ENCODE measurements around the gene PTPDC1.

The PTPDC1 gene, protein sequence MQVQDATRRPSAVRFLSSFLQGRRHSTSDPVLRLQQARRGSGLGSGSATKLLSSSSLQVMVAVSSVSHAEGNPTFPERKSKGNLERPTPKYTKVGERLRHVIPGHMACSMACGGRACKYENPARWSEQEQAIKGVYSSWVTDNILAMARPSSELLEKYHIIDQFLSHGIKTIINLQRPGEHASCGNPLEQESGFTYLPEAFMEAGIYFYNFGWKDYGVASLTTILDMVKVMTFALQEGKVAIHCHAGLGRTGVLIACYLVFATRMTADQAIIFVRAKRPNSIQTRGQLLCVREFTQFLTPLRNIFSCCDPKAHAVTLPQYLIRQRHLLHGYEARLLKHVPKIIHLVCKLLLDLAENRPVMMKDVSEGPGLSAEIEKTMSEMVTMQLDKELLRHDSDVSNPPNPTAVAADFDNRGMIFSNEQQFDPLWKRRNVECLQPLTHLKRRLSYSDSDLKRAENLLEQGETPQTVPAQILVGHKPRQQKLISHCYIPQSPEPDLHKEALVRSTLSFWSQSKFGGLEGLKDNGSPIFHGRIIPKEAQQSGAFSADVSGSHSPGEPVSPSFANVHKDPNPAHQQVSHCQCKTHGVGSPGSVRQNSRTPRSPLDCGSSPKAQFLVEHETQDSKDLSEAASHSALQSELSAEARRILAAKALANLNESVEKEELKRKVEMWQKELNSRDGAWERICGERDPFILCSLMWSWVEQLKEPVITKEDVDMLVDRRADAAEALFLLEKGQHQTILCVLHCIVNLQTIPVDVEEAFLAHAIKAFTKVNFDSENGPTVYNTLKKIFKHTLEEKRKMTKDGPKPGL

DNA sequence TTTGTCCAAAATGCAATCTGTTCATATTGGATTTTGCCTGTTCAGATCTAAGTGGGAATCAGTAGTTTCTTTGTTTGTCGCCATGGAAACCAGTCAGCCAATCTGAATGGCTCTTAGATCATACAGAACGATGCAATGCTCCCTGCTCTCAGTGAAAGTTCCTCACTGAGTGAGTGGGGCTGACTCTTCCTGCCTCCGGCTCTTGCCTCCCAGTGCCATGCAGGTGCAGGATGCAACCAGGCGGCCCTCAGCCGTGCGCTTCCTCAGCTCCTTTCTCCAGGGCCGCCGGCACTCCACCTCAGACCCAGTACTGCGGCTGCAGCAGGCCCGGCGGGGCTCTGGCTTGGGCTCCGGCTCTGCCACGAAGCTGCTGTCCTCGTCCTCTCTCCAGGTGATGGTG, at the start of gene PTPDC1:
TSS of gene PTPDC1 (plus strand) at position 151 of the 400 bp plus-strand sequence. CDS start at position 218, 67 bp downstream.
- peaks cover 4 to 5% of the 10 kb centered on the region in 2 donors for H3K4me1 Mint-ChIP-seq
- no peak within 1 kb of the TSS for H3K27ac Mint-ChIP-seq
- H3K36me3 Mint-ChIP-seq = peaks cover 8 to 19% of the 10 kb centered on the region in 2 donors
- DNase-seq = no peak
- no peaks in the 10 kb centered on the region for H3K9me3 Mint-ChIP-seq
- H3K4me3 Mint-ChIP-seq = no peak within 1 kb of the TSS
- ATAC-seq (replicated peaks) = no peak
- no peaks in the 10 kb centered on the region for H3K27me3 Mint-ChIP-seq

DNA sequence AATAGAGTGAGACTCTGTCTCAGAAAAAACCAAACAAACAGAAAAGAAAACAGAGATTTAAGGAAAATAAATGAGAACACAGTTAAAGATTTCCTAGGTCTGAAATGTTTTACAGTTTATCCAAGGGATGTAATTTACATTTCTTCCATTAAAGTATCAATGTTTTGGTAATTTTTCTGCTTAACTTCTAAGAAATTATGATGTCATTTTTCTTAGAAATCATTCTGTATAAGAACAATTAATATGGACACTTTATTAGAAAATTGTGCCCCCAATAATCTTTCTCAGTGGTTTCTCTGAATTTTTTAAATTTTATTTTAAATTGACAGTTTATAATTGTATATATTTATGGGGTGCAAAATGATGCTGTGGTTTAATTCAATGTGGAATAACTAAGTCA, 49.8 kb upstream of the PTPDC1 start:
- no peak for ATAC-seq (replicated peaks)
- Mint-ChIP-seq H3K4me3 (no peak overlapping the region), H3K27ac (no peak overlapping the region)

DNA sequence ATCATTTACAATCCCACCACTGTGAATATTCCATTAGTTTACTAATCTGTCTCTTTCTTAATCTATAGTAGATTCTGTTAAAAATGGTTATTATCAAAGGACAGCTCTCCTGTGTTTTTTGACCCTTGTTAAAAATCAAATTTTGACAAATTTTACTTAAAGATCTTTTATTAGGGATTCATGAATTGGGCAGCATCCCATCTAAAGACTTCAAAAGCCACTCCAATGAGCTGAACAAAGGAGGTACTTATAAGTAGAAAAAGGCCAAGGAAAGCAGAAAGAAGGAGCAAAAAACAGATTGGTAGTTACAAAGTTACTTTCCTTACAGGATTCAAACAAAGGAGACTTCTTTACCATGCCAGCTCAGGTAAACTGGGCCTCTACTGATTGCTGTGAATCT, 44.5 kb upstream of the PTPDC1 start:
- H3K27ac Mint-ChIP-seq = no peak overlapping the region

More for the DNA sequence above, 49.8 kb upstream of the PTPDC1 start:
- Mint-ChIP-seq H3K36me3 (no peaks in the 10 kb centered on the region), H3K4me1 (peaks cover 6 to 8% of the 10 kb centered on the region in 2 donors), H3K9me3 (no peaks in the 10 kb centered on the region), H3K27me3 (no peaks in the 10 kb centered on the region)
- no peak for DNase-seq

DNA sequence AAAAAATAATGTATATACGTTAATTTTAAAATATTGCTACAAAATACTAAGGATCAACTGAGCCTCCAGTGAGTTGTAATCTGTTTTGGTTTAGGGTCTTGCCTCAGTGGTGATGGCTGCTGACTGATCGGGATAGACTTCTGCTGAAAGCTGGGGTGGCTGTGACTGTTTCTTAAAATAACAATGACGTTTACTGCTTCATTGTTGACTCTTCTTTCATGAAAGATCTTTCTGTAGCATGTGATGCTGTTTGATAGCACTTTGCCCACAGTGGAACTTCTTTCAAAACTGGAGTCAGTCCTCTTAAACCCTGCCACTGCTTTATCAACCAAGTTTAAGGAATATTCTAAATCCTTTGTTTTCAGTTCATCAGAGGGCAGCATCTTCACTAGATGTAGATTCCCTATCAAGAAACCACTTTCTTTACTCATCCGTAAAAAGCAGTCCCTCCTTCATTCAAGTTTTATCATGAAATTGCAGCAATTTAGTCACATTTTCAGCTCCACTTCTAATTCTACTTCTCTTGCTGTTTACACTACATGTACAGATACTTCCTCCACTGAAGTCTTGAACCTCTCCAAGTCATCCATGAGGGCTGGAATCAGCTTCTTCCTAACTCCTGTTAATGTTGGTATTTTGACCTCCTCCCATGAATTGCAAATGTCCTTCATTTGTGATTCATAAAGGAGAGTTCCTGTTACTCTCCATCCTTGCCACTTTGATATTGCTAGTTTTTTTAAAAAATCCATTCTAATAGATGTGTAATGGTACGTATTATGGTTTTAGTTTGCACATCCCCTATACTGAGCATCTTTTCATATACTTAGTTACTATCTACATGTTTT, 41.5 kb upstream of the PTPDC1 start:
- Mint-ChIP-seq H3K9me3 (peaks cover 0 to 3% of the 10 kb centered on the region in 2 donors), H3K27me3 (no peaks in the 10 kb centered on the region), H3K27ac (no peak overlapping the region), H3K4me1 (peaks cover 0 to 2% of the 10 kb centered on the region in 2 donors), H3K4me3 (no peak overlapping the region), H3K36me3 (peaks cover 8 to 13% of the 10 kb centered on the region in 2 donors)
- DNase-seq (no peak), ATAC-seq (replicated peaks) (no peak)

More for the DNA sequence above, 44.5 kb upstream of the PTPDC1 start:
- H3K27me3 Mint-ChIP-seq = no peaks in the 10 kb centered on the region
- H3K9me3 Mint-ChIP-seq = no peaks in the 10 kb centered on the region
- H3K36me3 Mint-ChIP-seq = peaks cover 4 to 9% of the 10 kb centered on the region in 2 donors
- DNase-seq = no peak
- ATAC-seq (replicated peaks) = no peak
- no peak overlapping the region for H3K4me3 Mint-ChIP-seq
- H3K4me1 Mint-ChIP-seq = peaks cover 0 to 3% of the 10 kb centered on the region in 2 donors

DNA sequence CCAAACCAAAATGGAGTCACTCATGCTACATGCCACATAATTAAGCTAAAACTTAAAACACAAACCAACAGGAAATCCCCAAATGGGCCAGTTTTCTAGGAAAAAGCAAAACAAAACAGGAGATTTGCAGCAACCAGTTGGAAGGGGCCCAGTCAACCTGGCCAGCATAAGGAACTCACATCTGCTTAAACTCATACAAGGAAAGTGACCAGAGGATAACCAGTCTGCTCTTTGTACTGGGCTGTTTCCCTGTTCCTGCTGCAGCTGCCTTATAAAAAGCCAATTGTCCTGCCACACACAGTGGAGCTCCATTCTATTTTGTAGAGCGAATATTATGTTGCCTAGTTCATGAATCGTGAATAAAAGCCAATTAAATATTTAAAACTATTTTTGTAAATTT, 29.5 kb upstream of the PTPDC1 start:
- no peak for ATAC-seq (replicated peaks)

DNA sequence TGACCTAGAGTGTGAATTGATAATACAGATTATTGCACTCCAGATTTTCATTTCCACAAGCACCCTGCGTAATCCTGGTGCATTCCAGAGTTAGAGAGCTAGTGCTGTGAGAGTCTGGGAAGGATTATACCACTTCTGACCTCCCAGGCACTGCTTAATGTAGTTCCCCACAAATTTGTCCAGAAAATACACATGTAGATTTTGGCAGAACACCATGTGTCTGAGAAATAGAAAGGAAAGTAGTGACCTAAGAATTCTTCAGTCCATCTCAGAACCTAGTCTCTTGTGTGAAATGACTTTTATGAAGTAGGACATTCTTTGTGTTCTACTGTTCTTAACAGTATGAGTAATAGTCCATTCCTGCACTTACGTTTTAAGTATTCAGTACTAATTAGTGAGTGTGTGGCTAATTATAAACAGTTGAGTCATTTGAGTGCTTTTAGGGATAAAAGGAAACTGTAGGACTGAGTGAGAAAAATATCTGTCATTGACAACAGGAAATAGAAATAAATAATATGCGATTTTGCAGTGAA, 27.8 kb upstream of the PTPDC1 start:
- no peaks in the 10 kb centered on the region for H3K4me1 Mint-ChIP-seq
- no peak overlapping the region for H3K4me3 Mint-ChIP-seq
- ATAC-seq (replicated peaks) (peak in 1 of 2 donors; percentile 20), DNase-seq (no peak)
- no peak overlapping the region for H3K27ac Mint-ChIP-seq
- no peaks in the 10 kb centered on the region for H3K27me3 Mint-ChIP-seq
- H3K9me3 Mint-ChIP-seq = peaks cover 1 to 6% of the 10 kb centered on the region in 2 donors
- peaks cover 8 to 19% of the 10 kb centered on the region in 2 donors for H3K36me3 Mint-ChIP-seq

More for the DNA sequence above, 29.5 kb upstream of the PTPDC1 start:
- Mint-ChIP-seq H3K4me3 (no peak overlapping the region), H3K9me3 (peaks cover 2 to 3% of the 10 kb centered on the region in 2 donors), H3K27ac (no peak overlapping the region), H3K36me3 (peaks cover 3 to 25% of the 10 kb centered on the region in 2 donors), H3K27me3 (no peaks in the 10 kb centered on the region), H3K4me1 (no peaks in the 10 kb centered on the region)
- no peak for DNase-seq

DNA sequence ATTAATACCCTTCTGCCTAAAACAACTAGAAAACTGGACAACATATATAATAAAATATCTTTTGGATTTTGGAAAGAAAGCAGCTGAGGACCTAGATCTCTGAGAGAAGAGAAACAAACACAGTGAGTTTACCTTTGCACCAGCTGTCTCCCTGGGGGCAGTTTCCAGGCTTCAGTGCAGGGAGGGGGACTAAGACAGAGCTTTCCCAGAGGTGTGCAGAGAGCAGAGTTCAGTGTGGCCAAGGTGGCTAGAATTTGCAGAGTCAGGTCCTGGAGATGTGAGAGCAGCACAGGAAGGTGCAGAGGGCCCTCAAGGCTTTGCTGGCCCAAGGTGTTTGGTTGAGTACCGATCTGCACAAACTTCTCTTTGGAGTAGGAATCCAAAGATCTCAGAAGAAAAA, 26.3 kb upstream of the PTPDC1 start:
- peaks cover 20 to 28% of the 10 kb centered on the region in 2 donors for H3K36me3 Mint-ChIP-seq

DNA sequence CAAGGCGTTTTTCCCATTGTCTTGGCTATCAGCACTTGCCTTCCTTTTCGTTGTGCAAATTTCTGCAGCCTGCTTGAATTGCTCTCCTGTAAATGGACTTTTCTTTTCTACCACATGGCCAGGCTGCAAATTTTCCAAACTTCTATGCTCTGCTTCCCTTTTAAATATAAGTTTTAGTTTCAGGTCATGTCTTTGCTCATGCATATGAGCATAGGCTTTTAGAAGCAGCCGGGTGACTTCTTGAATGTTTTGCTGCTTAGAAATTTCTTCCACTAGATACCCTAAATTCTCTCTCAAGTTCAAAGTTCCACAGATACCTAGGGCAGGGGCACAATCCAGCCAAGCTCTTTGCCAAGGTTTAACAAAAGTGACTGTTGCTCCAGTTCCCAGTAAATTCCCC, 22.4 kb upstream of the PTPDC1 start:
- no peak for ATAC-seq (replicated peaks)

More for the DNA sequence above, 26.3 kb upstream of the PTPDC1 start:
- Mint-ChIP-seq H3K27ac (no peak overlapping the region), H3K4me1 (no peaks in the 10 kb centered on the region), H3K9me3 (peaks cover 13 to 16% of the 10 kb centered on the region in 2 donors), H3K4me3 (no peak overlapping the region), H3K27me3 (no peaks in the 10 kb centered on the region)
- no peak for ATAC-seq (replicated peaks)
- DNase-seq = no peak

DNA sequence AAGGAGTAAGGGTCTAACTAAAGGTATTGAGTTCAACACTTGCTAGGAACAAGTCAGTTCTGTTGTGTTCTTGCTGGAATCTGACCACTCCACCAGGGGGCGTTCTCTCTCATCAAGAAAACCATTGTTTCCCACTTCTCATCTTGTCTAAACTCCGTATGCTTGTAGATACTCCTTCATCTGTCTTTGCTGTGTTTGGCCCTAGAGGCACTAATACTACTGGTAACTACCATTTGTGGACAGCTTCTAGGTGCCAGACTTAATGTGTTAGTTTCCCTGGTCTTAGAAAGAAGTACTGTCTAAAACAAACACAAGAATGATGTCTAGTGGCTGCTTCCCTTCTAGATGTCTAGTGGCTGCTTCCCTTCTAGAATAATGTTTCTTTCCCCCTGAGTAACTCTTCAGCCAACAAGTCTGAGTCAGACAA, 18.7 kb upstream of the PTPDC1 start:
- peak; percentile 74 to 78 for ATAC-seq (replicated peaks)

More for the DNA sequence above, 22.4 kb upstream of the PTPDC1 start:
- H3K27me3 Mint-ChIP-seq = no peaks in the 10 kb centered on the region
- DNase-seq = no peak
- H3K4me3 Mint-ChIP-seq = no peak overlapping the region
- H3K36me3 Mint-ChIP-seq = peaks cover 21 to 26% of the 10 kb centered on the region in 2 donors
- H3K27ac Mint-ChIP-seq = no peak overlapping the region
- H3K4me1 Mint-ChIP-seq = peaks cover 5 to 10% of the 10 kb centered on the region in 2 donors
- peaks cover 13 to 16% of the 10 kb centered on the region in 2 donors for H3K9me3 Mint-ChIP-seq

DNA sequence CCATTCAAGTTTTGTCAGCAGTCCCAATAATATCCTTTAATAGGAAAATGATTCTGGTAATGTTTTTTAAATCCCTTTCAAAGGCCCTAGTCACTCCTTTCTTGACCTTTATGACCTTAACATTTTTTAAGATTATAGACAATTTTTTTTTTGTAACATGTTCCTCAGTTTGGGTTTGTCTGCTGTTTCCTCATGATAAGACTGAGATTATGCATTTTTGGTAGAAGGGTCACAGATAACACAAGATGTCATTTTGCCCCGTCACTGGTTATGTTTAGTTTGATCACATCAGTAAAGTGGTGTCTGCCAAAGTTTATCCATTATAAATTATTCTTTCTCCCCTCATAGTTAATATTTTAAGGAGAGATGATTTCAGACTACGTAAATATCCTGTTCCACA, 16.0 kb upstream of the PTPDC1 start:
- peaks cover 6 to 10% of the 10 kb centered on the region in 2 donors for H3K4me1 Mint-ChIP-seq
- H3K27me3 Mint-ChIP-seq = no peaks in the 10 kb centered on the region
- no peak for DNase-seq
- no peak for ATAC-seq (replicated peaks)
- no peak overlapping the region for H3K27ac Mint-ChIP-seq
- H3K9me3 Mint-ChIP-seq = peaks cover 0 to 8% of the 10 kb centered on the region in 2 donors
- no peak overlapping the region for H3K4me3 Mint-ChIP-seq
- H3K36me3 Mint-ChIP-seq = peaks cover 18 to 27% of the 10 kb centered on the region in 2 donors

More for the DNA sequence above, 18.7 kb upstream of the PTPDC1 start:
- peak overlapping the region; percentile 68 for H3K27ac Mint-ChIP-seq
- no peaks in the 10 kb centered on the region for H3K27me3 Mint-ChIP-seq
- peak; percentile 41 for DNase-seq
- peaks cover 6 to 10% of the 10 kb centered on the region in 2 donors for H3K4me1 Mint-ChIP-seq
- H3K9me3 Mint-ChIP-seq = peaks cover 12 to 16% of the 10 kb centered on the region in 2 donors
- peak overlapping the region in 1 of 2 donors; percentile 29 for H3K4me3 Mint-ChIP-seq
- peaks cover 16 to 25% of the 10 kb centered on the region in 2 donors for H3K36me3 Mint-ChIP-seq

DNA sequence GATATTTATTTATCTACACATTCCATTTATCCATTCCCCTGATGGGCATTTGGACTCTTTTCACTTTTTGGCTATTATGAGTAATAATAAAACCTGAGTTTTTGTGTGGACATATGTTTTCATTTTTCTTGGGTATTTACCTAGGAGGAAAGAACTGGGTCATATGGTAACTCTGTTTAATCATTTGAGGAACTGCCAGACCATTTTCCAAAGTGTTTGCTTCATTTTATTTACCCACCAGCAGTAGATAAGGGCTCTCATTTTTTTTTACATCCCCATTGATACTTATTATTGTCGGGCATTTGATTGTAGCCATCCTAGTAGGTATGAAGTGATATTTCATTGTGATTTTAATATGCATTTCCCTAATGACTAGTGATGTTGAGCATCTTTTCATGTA, 7.7 kb upstream of the PTPDC1 start:
- Mint-ChIP-seq H3K27ac (no peak overlapping the region), H3K4me3 (no peak overlapping the region), H3K36me3 (peaks cover 29 to 41% of the 10 kb centered on the region in 2 donors), H3K4me1 (peaks cover 0 to 1% of the 10 kb centered on the region in 2 donors), H3K9me3 (no peaks in the 10 kb centered on the region), H3K27me3 (no peaks in the 10 kb centered on the region)
- ATAC-seq (replicated peaks) = no peak
- DNase-seq = no peak

DNA sequence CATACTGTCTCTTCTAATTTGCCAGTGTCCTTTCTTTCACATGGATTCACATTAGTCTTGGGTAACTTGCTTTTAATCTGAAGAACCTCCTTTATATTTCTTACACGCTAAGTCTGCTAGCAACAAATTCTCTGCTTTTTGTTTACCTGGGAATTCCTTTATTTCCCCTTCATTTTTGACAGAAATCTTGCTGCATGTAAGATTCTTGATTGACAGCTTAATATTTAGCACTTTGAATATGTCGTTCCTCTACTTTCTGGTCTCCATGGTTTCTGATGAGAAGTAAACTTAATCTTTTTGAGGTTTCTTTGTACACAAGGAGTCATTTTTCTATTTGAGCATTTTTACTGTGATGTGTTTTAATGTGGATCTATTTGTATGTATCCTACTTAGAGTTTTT, 6.2 kb upstream of the PTPDC1 start:
- Mint-ChIP-seq H3K4me1 (peaks cover 0 to 2% of the 10 kb centered on the region in 2 donors), H3K27ac (no peak overlapping the region), H3K4me3 (no peak overlapping the region), H3K9me3 (no peaks in the 10 kb centered on the region), H3K27me3 (no peaks in the 10 kb centered on the region), H3K36me3 (peaks cover 19 to 32% of the 10 kb centered on the region in 2 donors)
- DNase-seq = no peak
- no peak for ATAC-seq (replicated peaks)

DNA sequence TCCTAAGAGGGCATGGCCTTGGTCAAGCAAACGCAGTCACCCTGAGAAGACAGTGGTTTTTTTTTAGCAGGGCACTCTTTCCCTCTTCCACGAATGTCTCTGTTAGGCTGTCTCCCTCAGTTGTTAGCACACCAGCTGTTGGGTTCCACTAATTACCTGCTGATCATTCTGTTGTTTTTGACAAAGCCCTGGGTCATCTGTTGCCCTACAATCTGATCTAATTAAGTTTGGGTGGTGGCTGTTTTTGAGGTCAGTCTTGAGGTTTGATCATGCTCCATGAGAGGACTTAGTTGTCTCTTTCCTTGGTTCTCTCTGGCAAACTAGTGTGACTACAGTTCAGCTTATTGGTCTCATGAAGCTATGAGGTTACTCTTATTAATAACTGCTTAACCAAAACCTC, 5.0 kb upstream of the PTPDC1 start:
- H3K9me3 Mint-ChIP-seq = no peaks in the 10 kb centered on the region
- peaks cover 15 to 23% of the 10 kb centered on the region in 2 donors for H3K36me3 Mint-ChIP-seq
- H3K27ac Mint-ChIP-seq = no peak overlapping the region
- no peaks in the 10 kb centered on the region for H3K27me3 Mint-ChIP-seq
- ATAC-seq (replicated peaks) = no peak
- H3K4me3 Mint-ChIP-seq = no peak overlapping the region
- no peak for DNase-seq
- H3K4me1 Mint-ChIP-seq = peaks cover 0 to 2% of the 10 kb centered on the region in 2 donors
